Fibroblast of mammary gland (primary cell): Measurements from ENCODE around the gene AUTS2.

ENCODE experiments used
- DNase-seq: peaks from one replicate; pipeline ENCODE4 v3.0.0-alpha.2; 2010; ENCODE audit warnings: low read depth
- H3K4me3 ChIP-seq: 2 replicates; pipeline ENCODE4 v1.5.1; 2011; ENCODE audit warnings: low read depth, mild to moderate bottlenecking, low read length, moderate library complexity; ENCODE audit not compliant: control insufficient read depth
- CTCF ChIP-seq: conservative IDR thresholded peaks from 2 replicates; pipeline ENCODE4 v1.5.1; 2011; ENCODE audit warnings: low read depth, low read length, inconsistent platforms; ENCODE audit not compliant: control insufficient read depth, insufficient read depth

The AUTS2 gene

DNA sequence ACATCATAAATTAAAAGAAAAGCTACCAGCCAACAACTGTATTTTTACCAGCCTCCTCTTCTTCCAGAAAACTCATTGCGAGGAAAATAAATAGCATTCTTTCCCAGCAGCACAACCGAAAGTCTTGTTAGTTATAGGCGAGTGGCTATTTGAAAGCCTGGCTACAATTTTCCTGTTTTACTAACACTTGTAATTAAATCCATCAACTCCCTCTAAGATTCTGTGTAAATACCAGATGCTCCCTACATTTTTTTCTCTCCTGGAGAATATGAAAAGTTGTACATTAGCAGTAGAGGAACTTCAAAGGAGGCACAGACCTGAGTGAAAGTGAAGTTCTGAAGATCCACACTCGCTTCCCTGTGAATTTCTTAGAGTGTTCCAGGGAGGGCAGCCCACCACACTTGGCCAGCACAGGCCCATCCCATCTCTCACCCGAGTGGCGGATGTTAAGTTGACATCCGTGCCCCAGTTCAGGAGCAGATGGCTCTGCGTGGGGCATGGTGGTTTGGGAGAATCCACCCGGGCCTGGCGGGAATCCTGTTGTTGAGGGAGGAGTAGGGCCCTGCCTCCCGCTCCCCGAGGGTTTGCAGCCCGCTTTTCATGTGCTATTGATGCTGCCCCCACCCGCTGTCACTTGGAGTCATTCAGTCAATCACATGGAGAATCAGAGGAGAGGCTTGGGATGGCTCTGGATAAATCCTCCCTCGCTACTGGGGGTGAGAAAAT, 1082.6 kb downstream of the AUTS2 start:
- H3K4me3 ChIP-seq, result no peak overlapping the region
- DNase-seq, result no peak
- TF ChIP-seq CTCF, result no peak

GRCh38 chr7:70681469-70682350, 1083.4 kb downstream of the AUTS2 start:
- TF ChIP-seq CTCF, result no peak
- no peak for DNase-seq
- no peak overlapping the region for H3K4me3 ChIP-seq

DNA sequence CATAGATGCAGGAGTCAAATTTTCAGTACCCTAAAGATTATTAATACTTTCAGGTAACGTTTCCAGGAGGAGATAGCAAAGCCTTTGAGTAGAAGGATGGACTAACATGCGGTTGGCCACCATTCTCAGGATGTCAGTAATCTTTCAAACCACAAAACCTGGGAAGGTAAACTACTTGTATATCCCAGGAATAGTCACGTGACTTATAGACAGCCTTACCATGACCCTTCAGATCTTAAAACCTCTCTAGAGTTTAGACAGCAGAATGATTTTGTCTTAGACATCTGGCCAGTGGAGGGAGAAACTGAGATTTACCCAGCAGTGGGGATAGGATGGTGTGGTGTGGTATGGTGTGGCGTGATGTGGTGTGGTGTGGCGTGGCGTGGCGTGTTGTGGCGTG, 1085.9 kb downstream of the AUTS2 start:
- no peak overlapping the region for H3K4me3 ChIP-seq
- TF ChIP-seq CTCF, result no peak
- DNase-seq, result no peak

DNA sequence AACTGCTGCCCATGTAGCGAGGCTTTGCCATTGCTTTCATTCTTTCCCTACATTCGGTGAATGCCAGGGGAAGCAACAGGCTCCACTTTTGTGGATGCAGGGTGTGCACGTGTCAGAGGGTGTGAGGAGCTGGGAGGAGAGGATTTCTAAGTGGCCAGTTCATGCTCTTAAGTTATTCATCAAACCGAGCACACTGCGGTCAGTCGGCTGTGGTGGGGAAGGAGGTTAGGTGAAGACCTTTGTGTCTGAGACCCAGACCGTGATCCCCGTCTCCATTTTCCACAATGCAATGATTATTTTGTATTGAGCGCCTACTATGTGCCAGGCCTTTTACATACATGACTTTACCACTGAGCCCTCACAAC, 1095.0 kb downstream of the AUTS2 start:
- peak overlapping the region; percentile 35 for H3K4me3 ChIP-seq
- DNase-seq, result peak; percentile 48
- no peak for TF ChIP-seq CTCF

GRCh38 chr7:70693686-70694433, 1095.6 kb downstream of the AUTS2 start:
- peak; percentile 46 for DNase-seq
- H3K4me3 ChIP-seq, result peak overlapping the region; percentile 35
- no peak for TF ChIP-seq CTCF

DNA sequence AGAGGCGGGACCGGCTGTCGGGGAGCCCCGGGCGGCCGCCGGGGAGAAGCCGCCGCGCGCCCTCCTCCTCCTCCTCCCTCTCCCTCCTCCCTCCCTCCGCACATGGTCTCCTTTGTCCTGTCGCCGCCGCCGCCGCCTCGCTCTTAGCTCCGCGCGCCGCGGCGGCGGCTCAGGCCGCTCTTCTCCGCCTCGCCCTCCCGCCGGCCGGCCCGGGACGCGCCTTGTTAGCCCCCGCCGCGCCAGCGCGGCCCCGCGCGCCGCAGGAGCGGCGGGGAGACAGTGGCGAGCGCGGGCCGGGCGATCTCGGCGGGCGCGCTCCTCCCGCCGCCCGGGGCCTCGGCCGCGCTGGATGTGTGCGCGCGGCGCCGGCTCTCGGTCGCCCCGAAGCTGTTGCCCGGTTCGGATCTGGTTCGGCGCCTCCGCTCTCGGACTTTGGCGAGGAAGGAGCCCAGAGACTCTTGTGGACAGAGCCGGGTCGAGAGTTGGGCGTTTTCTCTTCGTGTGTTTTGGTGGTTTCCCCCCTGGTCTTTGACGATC, 1096.2 kb downstream of the AUTS2 start:
- DNase-seq, result no peak
- H3K4me3 ChIP-seq, result peak overlapping the region; percentile 85
- no peak for TF ChIP-seq CTCF
